ENCODE results near the gene MAP3K6. TPM values are rescaled to one million over a fixed set of nuclear protein-coding genes. Genes with fewer than 3 reads are reported as not detected.
"Not testable (repeated sequence)": the region's sequence is repeated elsewhere in the genome, so short reads cannot be mapped to it uniquely, and the experiment has no call there.

The MAP3K6 gene
- total RNA-seq, 4 donors from 2014 or later, result 82.2 to 122 (median 101) TPM

GRCh38 chr1:27405598-27406361, 39.0 kb upstream of the MAP3K6 start:
- not testable (repeated sequence) for DNase-seq (ENCODE audit: low spot score in 2 of 2); H3K27me3 ChIP-seq; H3K9me3 ChIP-seq; H3K4me3 ChIP-seq
- TF ChIP-seq CTCF (IDR thresholded peaks at IDR 0.05), result peak in 3 of 5 experiments; percentile 10 to 27 (median 21)
- WGBS, 2 donors, result 50 to 60% methylated on average over 14 to 17 of the region's 18 CpGs
- H3K36me3 ChIP-seq, result peaks cover 4 to 50% (median 28%) of the 10 kb centered on the region in 3 donors
- peaks cover 0 to 63% (median 36%) of the 10 kb centered on the region in 4 donors for H3K4me1 ChIP-seq
- peak overlapping the region; percentile 27 to 90 (median 76) for H3K27ac ChIP-seq

GRCh38 chr1:27405074-27405473, 38.3 kb upstream of the MAP3K6 start:
- no peak for TF ChIP-seq CTCF (IDR thresholded peaks at IDR 0.05)
- TF ChIP-seq EP300 (IDR thresholded peaks at IDR 0.05), result no peak
- no peak for TF ChIP-seq POLR2A (IDR thresholded peaks at IDR 0.05)
- 33 to 47% methylated on average over 13 of the region's 13 CpGs for WGBS, 2 donors
- H3K4me3 ChIP-seq, result no peak overlapping the region
- H3K9me3 ChIP-seq, result no peaks in the 10 kb centered on the region
- H3K36me3 ChIP-seq, result peaks cover 4 to 43% (median 24%) of the 10 kb centered on the region in 3 donors
- DNase-seq (ENCODE audit: low spot score in 2 of 2), result no peak
- H3K27me3 ChIP-seq, result no peaks in the 10 kb centered on the region
- H3K4me1 ChIP-seq, result peaks cover 0 to 69% (median 36%) of the 10 kb centered on the region in 4 donors
- peak overlapping the region in 3 of 4 donors; percentile 54 to 90 (median 86) for H3K27ac ChIP-seq

- no peaks in the 10 kb centered on the region for H3K27me3 ChIP-seq
- peaks cover 0 to 80% (median 41%) of the 10 kb centered on the region in 4 donors for H3K4me1 ChIP-seq
- no peaks in the 10 kb centered on the region for H3K9me3 ChIP-seq
- H3K36me3 ChIP-seq, result peaks cover 4 to 32% (median 20%) of the 10 kb centered on the region in 3 donors
- no peak for DNase-seq (ENCODE audit: low spot score in 2 of 2)
- no peak overlapping the region for H3K4me3 ChIP-seq
- peak overlapping the region; percentile 66 to 90 (median 82) for H3K27ac ChIP-seq
- TF ChIP-seq POLR2A (IDR thresholded peaks at IDR 0.05) (no peak), CTCF (IDR thresholded peaks at IDR 0.05) (no peak), EP300 (IDR thresholded peaks at IDR 0.05) (no peak)
Measured at GRCh38 chr1:27403931-27404330, 37.2 kb upstream of the MAP3K6 start.

- Histone ChIP-seq H3K4me3 (peak overlapping the region in 2 of 4 donors; percentile 7 to 15), H3K4me1 (peaks cover 0 to 85% (median 41%) of the 10 kb centered on the region in 4 donors), H3K27ac (peak overlapping the region; percentile 66 to 90 (median 82)), H3K36me3 (peaks cover 4 to 24% (median 13%) of the 10 kb centered on the region in 3 donors), H3K27me3 (no peaks in the 10 kb centered on the region), H3K9me3 (no peaks in the 10 kb centered on the region)
- peak; percentile 58 to 62 for DNase-seq (ENCODE audit: low spot score in 2 of 2)
- 12 to 29% methylated on average over 17 to 22 of the region's 24 CpGs for WGBS, 2 donors
- TF ChIP-seq POLR2A (IDR thresholded peaks at IDR 0.05) (peak in 1 of 2 donors; percentile 15), EP300 (IDR thresholded peaks at IDR 0.05) (peak in 1 of 2 donors; percentile 58), CTCF (IDR thresholded peaks at IDR 0.05) (peak in 2 of 5 experiments; percentile 16 to 28)
Measured at GRCh38 chr1:27403065-27403726, 36.4 kb upstream of the MAP3K6 start.

- Histone ChIP-seq H3K27ac (peak overlapping the region in 3 of 4 donors; percentile 79 to 90 (median 86)), H3K9me3 (no peaks in the 10 kb centered on the region), H3K4me1 (peaks cover 0 to 85% (median 41%) of the 10 kb centered on the region in 4 donors), H3K4me3 (no peak overlapping the region), H3K27me3 (no peaks in the 10 kb centered on the region), H3K36me3 (peaks cover 4 to 16% (median 6%) of the 10 kb centered on the region in 3 donors)
- WGBS, 2 donors, result 23% methylated on average over 8 of the region's 8 CpGs
- peak; percentile 58 to 80 (median 75) for TF ChIP-seq CTCF (IDR thresholded peaks at IDR 0.05)
- TF ChIP-seq EP300 (IDR thresholded peaks at IDR 0.05), result peak in 1 of 2 donors; percentile 70
- no peak for TF ChIP-seq POLR2A (IDR thresholded peaks at IDR 0.05)
- DNase-seq (ENCODE audit: low spot score in 2 of 2), result peak; percentile 73 to 80
Measured at GRCh38 chr1:27402349-27402754, 35.6 kb upstream of the MAP3K6 start.
